GM12874 (cell line): ENCODE data around the gene MMP24OS.

Source experiments
- TF ChIP-seq, protein P1 (sequence below): IDR thresholded peaks from 2 replicates; pipeline ENCODE4 v1.5.1; 2011; ENCODE audit warnings: low read depth, mild to moderate bottlenecking, control low read depth, low read length, moderate library complexity; ENCODE audit not compliant: insufficient read depth

MMP24OS gene

DNA sequence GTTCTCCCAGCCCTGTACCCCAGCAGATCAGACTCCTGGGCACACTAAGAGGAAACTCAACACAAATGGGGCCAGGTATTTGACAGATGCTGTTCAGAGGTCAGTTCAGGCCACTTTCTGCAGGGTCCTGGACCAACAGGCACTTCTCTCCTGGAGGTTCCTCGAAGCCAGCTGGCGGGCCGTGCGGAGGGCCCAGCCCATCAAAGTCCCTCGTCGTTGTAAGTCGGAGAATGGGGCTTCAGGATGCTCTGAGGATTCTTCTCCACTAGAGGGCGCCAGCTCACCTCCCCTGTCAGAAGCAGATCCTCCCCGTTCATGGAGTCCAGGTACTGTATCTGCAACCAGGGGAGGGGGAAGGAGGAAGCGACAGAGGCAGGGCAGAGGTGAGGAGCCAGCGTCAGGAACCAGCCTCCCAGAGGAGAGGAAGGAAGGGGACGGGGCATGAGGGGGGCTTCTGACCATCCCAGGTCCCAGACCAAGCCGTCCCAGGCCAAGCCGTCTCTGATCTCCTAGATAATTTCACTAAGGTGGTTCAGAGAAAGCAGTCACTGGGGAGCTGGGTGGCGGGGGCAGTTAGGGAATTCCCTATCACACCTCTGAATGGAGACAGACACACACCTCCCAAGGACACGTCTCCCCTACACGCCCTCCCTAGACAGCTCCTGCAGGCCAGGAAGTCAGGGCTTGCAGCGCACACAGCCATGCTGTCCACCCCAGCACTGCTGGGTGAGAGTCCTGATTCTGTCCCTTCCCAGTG is 26.0 kb upstream of the MMP24OS start:
- TF ChIP-seq, protein P1, sequence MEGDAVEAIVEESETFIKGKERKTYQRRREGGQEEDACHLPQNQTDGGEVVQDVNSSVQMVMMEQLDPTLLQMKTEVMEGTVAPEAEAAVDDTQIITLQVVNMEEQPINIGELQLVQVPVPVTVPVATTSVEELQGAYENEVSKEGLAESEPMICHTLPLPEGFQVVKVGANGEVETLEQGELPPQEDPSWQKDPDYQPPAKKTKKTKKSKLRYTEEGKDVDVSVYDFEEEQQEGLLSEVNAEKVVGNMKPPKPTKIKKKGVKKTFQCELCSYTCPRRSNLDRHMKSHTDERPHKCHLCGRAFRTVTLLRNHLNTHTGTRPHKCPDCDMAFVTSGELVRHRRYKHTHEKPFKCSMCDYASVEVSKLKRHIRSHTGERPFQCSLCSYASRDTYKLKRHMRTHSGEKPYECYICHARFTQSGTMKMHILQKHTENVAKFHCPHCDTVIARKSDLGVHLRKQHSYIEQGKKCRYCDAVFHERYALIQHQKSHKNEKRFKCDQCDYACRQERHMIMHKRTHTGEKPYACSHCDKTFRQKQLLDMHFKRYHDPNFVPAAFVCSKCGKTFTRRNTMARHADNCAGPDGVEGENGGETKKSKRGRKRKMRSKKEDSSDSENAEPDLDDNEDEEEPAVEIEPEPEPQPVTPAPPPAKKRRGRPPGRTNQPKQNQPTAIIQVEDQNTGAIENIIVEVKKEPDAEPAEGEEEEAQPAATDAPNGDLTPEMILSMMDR = peak; percentile 92

DNA sequence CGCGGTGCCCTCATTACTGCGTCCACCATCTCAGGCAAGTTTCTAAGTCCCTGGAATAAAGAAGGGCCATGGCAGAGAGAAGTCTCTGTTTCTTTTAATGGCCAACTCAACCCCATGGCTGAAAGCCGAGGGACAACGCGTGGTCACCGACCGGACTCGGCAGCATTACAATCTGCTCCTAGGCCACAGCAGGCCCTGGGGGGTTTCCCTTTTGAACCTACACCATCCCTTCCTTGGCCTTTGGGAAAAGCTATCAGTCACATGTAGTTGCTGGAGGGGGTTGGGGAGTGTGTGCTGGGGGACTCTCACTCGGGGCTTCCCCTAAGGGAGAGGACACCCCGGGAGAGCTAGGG is 25.4 kb upstream of the MMP24OS start:
- TF ChIP-seq, protein P1 = no peak

DNA sequence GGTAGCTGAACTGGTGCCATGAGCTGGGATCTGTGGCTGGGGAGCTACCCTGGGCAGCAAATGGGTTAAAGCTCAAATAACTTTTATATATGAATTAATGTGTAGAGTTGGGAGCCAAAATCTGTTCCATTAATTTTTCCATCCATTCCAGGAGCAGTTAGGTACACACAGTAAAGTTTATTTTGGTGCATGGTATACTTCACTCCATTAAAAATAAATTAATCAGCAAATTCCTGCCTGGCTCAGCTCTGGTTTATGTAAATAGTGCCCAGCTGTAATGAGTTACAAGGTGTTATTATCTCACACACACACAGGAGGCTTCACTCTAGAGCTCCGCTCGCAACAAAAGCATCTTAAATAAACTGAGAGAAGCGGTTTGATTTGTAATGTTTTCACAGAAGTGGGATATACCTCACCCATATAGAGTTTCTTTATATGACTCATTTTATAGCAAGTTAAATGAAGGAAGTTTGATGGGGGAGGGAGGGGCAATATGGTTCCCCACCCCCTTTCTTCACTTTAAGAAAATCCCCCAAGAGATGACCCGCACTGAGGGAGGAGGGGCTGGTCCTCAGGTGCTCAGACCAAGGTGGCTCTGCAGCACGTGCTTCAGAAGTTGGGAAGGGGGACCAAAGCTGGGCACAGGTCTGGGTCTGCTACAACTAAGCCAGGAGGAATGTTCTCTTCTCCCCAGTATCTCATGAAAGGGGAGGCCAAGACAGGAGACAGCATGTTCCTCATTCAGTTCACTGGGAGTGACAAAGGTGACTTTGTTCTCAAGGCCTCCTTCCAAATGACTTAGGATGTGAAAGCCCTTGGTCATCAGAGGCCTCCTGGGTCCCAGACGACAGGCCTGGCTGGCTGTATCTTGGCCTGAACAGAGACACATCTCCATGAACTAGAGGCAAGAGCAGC is 24.8 kb upstream of the MMP24OS start:
- TF ChIP-seq, protein P1 = no peak

GRCh38 chr20:35301426-35301825 is 23.5 kb upstream of the MMP24OS start:
- TF ChIP-seq, protein P1 = no peak

GRCh38 chr20:35300469-35301262 is 22.7 kb upstream of the MMP24OS start:
- TF ChIP-seq, protein P1 = no peak

DNA sequence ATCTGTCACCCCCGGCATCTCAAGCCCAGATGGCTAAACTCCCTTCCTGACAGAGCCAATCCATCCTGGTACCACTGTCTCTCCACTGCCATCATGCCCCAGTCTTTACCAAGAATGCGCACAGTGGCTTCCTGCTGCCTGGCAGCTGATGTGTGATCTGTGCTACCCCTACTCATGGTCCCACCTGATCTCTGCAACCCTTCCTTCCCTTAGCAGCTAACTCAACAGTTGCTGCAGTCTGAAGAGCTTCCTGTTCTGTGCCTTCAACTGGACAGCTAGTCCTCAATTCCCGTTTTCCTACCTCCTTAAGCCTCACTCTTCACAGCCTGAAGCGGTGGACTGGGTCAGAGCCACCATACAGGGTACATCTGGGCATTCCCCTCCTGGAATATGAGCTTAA is 21.9 kb upstream of the MMP24OS start:
- TF ChIP-seq, protein P1 = no peak

DNA sequence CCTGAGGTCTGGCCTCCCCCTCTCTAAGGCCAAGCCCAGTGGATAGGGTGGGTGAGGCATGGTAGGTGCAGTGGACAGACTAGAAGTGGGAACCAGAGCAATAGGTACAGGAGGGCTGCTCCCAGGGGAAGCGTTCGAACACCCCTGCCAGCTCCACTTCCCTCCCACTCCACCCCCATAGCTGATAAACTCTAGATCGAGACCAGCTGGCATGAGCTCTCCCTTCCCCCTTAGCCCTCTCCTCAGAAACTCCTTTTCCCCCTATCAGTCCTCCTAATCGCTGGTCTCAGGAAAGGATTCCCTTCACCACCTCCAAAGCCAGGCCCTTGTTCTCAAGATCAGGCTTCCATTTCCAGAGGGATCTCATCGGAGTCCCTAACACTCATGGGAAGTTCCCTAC is 20.3 kb upstream of the MMP24OS start:
- TF ChIP-seq, protein P1 = no peak
